ENCODE results near the gene ST6GAL1.

- TF ChIP-seq EZH2 (IDR thresholded peaks at IDR 0.05; ENCODE audit: low read depth) (no peak), CTCF (conservative IDR thresholded peaks at IDR 0.05) (no peak)
Measured at GRCh38 chr3:186983659-186984058, 53.3 kb downstream of the ST6GAL1 start.

Measured in PC-9 (cell line).